HG03575 (cell line): Measurements from ENCODE around the gene MEF2C.

Source experiments
- ATAC-seq: cut with Tn5 transposase; IDR thresholded peaks from one replicate; pipeline ENCODE4 v1.9.1; 2021; ENCODE audit not compliant: unreplicated experiment, insufficient number of reproducible peaks, low FRiP score; ENCODE audit errors: extremely low read depth

Gene MEF2C

GRCh38 chr5:88780736-88781135 is 102.2 kb downstream of the MEF2C start:
- no peak for ATAC-seq

- ATAC-seq, result no peak
Observed at GRCh38 chr5:88778736-88779135, 104.2 kb downstream of the MEF2C start.

- no peak for ATAC-seq
Observed at GRCh38 chr5:88776692-88777091, 106.3 kb downstream of the MEF2C start.

- no peak for ATAC-seq
Observed at GRCh38 chr5:88772831-88773230, 110.2 kb downstream of the MEF2C start.

GRCh38 chr5:88772047-88772446 is 110.9 kb downstream of the MEF2C start:
- no peak for ATAC-seq

GRCh38 chr5:88770276-88771257 is 112.4 kb downstream of the MEF2C start:
- ATAC-seq, result no peak

GRCh38 chr5:88769165-88769564 is 113.8 kb downstream of the MEF2C start:
- no peak for ATAC-seq

- no peak for ATAC-seq
Observed at GRCh38 chr5:88768411-88768810, 114.6 kb downstream of the MEF2C start.

- no peak for ATAC-seq
Observed at GRCh38 chr5:88765798-88766197, 117.2 kb downstream of the MEF2C start.

- no peak for ATAC-seq
Observed at GRCh38 chr5:88765171-88765570, 117.8 kb downstream of the MEF2C start.

GRCh38 chr5:88761939-88762338 is 121.0 kb downstream of the MEF2C start:
- no peak for ATAC-seq

GRCh38 chr5:88761269-88761850 is 121.6 kb downstream of the MEF2C start:
- no peak for ATAC-seq

GRCh38 chr5:88760527-88760926 is 122.5 kb downstream of the MEF2C start:
- no peak for ATAC-seq

- no peak for ATAC-seq
Observed at GRCh38 chr5:88758591-88758990, 124.4 kb downstream of the MEF2C start.

GRCh38 chr5:88758184-88758583 is 124.8 kb downstream of the MEF2C start:
- ATAC-seq, result no peak

- no peak for ATAC-seq
Observed at GRCh38 chr5:88756953-88757352, 126.0 kb downstream of the MEF2C start.

- ATAC-seq, result no peak
Observed at GRCh38 chr5:88748666-88749065, 134.3 kb downstream of the MEF2C start.

- ATAC-seq, result no peak
Observed at GRCh38 chr5:88746438-88746882, 136.5 kb downstream of the MEF2C start.

- no peak for ATAC-seq
Observed at GRCh38 chr5:88745093-88745696, 137.8 kb downstream of the MEF2C start.
